ENCODE data around the gene ATP6V0B. TPM values are rescaled to one million over a fixed set of nuclear protein-coding genes. Genes with fewer than 3 reads are reported as not detected.

ATP6V0B gene
- polyA plus RNA-seq, 1 donor: 113 TPM

- Histone ChIP-seq H3K4me1 (ENCODE audit: control insufficient read depth, insufficient read depth, low read length) (peaks cover 49% of the 10 kb centered on the region), H3K27me3 (ENCODE audit: control insufficient read depth, insufficient read depth, low read length) (no peaks in the 10 kb centered on the region), H3K27ac (ENCODE audit: low read length) (no peak overlapping the region), H3K4me3 (ENCODE audit: low read length) (no peak overlapping the region), H3K9me3 (ENCODE audit: control insufficient read depth, low read depth, low read length) (no peaks in the 10 kb centered on the region), H3K36me3 (ENCODE audit: control insufficient read depth, insufficient read depth, low read length) (no peaks in the 10 kb centered on the region)
- no peak for DNase-seq
- WGBS (ENCODE audit: insufficient coverage, low lambda C conversion rate): no CpG with 5 or more reads among the region's 9 CpGs
Measured at GRCh38 chr1:43993206-43993914, 18.6 kb downstream of the ATP6V0B start.

- H3K36me3 ChIP-seq (ENCODE audit: control insufficient read depth, insufficient read depth, low read length): no peaks in the 10 kb centered on the region
- DNase-seq: no peak
- peaks cover 49% of the 10 kb centered on the region for H3K4me1 ChIP-seq (ENCODE audit: control insufficient read depth, insufficient read depth, low read length)
- 100% methylated on average over 1 of the region's 7 CpGs for WGBS (ENCODE audit: insufficient coverage, low lambda C conversion rate)
- no peaks in the 10 kb centered on the region for H3K27me3 ChIP-seq (ENCODE audit: control insufficient read depth, insufficient read depth, low read length)
- H3K9me3 ChIP-seq (ENCODE audit: control insufficient read depth, low read depth, low read length): no peaks in the 10 kb centered on the region
- H3K27ac ChIP-seq (ENCODE audit: low read length): no peak overlapping the region
- no peak overlapping the region for H3K4me3 ChIP-seq (ENCODE audit: low read length)
Measured at GRCh38 chr1:43994071-43994470, 19.3 kb downstream of the ATP6V0B start.

- peak; percentile 62 to 68 for DNase-seq
- H3K4me1 ChIP-seq (ENCODE audit: control insufficient read depth, insufficient read depth, low read length): peaks cover 49% of the 10 kb centered on the region
- no CpG with 5 or more reads among the region's 15 CpGs for WGBS (ENCODE audit: insufficient coverage, low lambda C conversion rate)
Measured at GRCh38 chr1:43994794-43995790, 20.3 kb downstream of the ATP6V0B start.

GRCh38 chr1:43995984-43996732, 21.4 kb downstream of the ATP6V0B start:
- peaks cover 40% of the 10 kb centered on the region for H3K4me1 ChIP-seq (ENCODE audit: control insufficient read depth, insufficient read depth, low read length)
- no peaks in the 10 kb centered on the region for H3K9me3 ChIP-seq (ENCODE audit: control insufficient read depth, low read depth, low read length)
- no peak overlapping the region for H3K4me3 ChIP-seq (ENCODE audit: low read length)
- DNase-seq: no peak
- peak overlapping the region; percentile 62 for H3K27ac ChIP-seq (ENCODE audit: low read length)
- 65% methylated on average over 4 of the region's 21 CpGs for whole genome bisulfite sequencing (ENCODE audit: insufficient coverage, low lambda C conversion rate)
- H3K27me3 ChIP-seq (ENCODE audit: control insufficient read depth, insufficient read depth, low read length): no peaks in the 10 kb centered on the region
- H3K36me3 ChIP-seq (ENCODE audit: control insufficient read depth, insufficient read depth, low read length): no peaks in the 10 kb centered on the region

More at GRCh38 chr1:43994794-43995790, 20.3 kb downstream of the ATP6V0B start:
- Histone ChIP-seq H3K27ac (ENCODE audit: low read length) (no peak overlapping the region), H3K36me3 (ENCODE audit: control insufficient read depth, insufficient read depth, low read length) (no peaks in the 10 kb centered on the region), H3K4me3 (ENCODE audit: low read length) (no peak overlapping the region), H3K27me3 (ENCODE audit: control insufficient read depth, insufficient read depth, low read length) (no peaks in the 10 kb centered on the region), H3K9me3 (ENCODE audit: control insufficient read depth, low read depth, low read length) (no peaks in the 10 kb centered on the region)

- Histone ChIP-seq H3K9me3 (ENCODE audit: control insufficient read depth, low read depth, low read length) (no peaks in the 10 kb centered on the region), H3K27ac (ENCODE audit: low read length) (peak overlapping the region; percentile 62), H3K27me3 (ENCODE audit: control insufficient read depth, insufficient read depth, low read length) (no peaks in the 10 kb centered on the region), H3K4me1 (ENCODE audit: control insufficient read depth, insufficient read depth, low read length) (peaks cover 38% of the 10 kb centered on the region), H3K4me3 (ENCODE audit: low read length) (no peak overlapping the region), H3K36me3 (ENCODE audit: control insufficient read depth, insufficient read depth, low read length) (no peaks in the 10 kb centered on the region)
- WGBS (ENCODE audit: insufficient coverage, low lambda C conversion rate): no CpG with 5 or more reads among the region's 6 CpGs
- DNase-seq: no peak
Measured at GRCh38 chr1:43996733-43997115, 22.0 kb downstream of the ATP6V0B start.

- WGBS (ENCODE audit: insufficient coverage, low lambda C conversion rate): no CpG with 5 or more reads among the region's 22 CpGs
- H3K27ac ChIP-seq (ENCODE audit: low read length): peak overlapping the region; percentile 62
- peaks cover 34% of the 10 kb centered on the region for H3K4me1 ChIP-seq (ENCODE audit: control insufficient read depth, insufficient read depth, low read length)
- DNase-seq: peak; percentile 69 to 76
- no peaks in the 10 kb centered on the region for H3K27me3 ChIP-seq (ENCODE audit: control insufficient read depth, insufficient read depth, low read length)
- H3K36me3 ChIP-seq (ENCODE audit: control insufficient read depth, insufficient read depth, low read length): no peaks in the 10 kb centered on the region
- peak overlapping the region; percentile 33 for H3K4me3 ChIP-seq (ENCODE audit: low read length)
- no peaks in the 10 kb centered on the region for H3K9me3 ChIP-seq (ENCODE audit: control insufficient read depth, low read depth, low read length)
Measured at GRCh38 chr1:43997295-43997999, 22.7 kb downstream of the ATP6V0B start.

- no peaks in the 10 kb centered on the region for H3K36me3 ChIP-seq (ENCODE audit: control insufficient read depth, insufficient read depth, low read length)
- no CpG with 5 or more reads among the region's 11 CpGs for WGBS (ENCODE audit: insufficient coverage, low lambda C conversion rate)
- no peak for DNase-seq
- H3K27me3 ChIP-seq (ENCODE audit: control insufficient read depth, insufficient read depth, low read length): no peaks in the 10 kb centered on the region
- H3K4me1 ChIP-seq (ENCODE audit: control insufficient read depth, insufficient read depth, low read length): peaks cover 30% of the 10 kb centered on the region
- peak overlapping the region; percentile 62 for H3K27ac ChIP-seq (ENCODE audit: low read length)
- H3K9me3 ChIP-seq (ENCODE audit: control insufficient read depth, low read depth, low read length): no peaks in the 10 kb centered on the region
- peak overlapping the region; percentile 33 for H3K4me3 ChIP-seq (ENCODE audit: low read length)
Measured at GRCh38 chr1:43998000-43998378, 23.2 kb downstream of the ATP6V0B start.

GRCh38 chr1:43999455-43999854, 24.7 kb downstream of the ATP6V0B start:
- no peak for DNase-seq
- no peaks in the 10 kb centered on the region for H3K27me3 ChIP-seq (ENCODE audit: control insufficient read depth, insufficient read depth, low read length)
- H3K36me3 ChIP-seq (ENCODE audit: control insufficient read depth, insufficient read depth, low read length): no peaks in the 10 kb centered on the region
- no peak overlapping the region for H3K27ac ChIP-seq (ENCODE audit: low read length)
- H3K9me3 ChIP-seq (ENCODE audit: control insufficient read depth, low read depth, low read length): no peaks in the 10 kb centered on the region
- H3K4me1 ChIP-seq (ENCODE audit: control insufficient read depth, insufficient read depth, low read length): peaks cover 30% of the 10 kb centered on the region
- H3K4me3 ChIP-seq (ENCODE audit: low read length): no peak overlapping the region
- WGBS (ENCODE audit: insufficient coverage, low lambda C conversion rate): no CpG with 5 or more reads among the region's 8 CpGs

- WGBS (ENCODE audit: insufficient coverage, low lambda C conversion rate): 100% methylated on average over 1 of the region's 8 CpGs
- DNase-seq: no peak
- Histone ChIP-seq H3K4me1 (ENCODE audit: control insufficient read depth, insufficient read depth, low read length) (peaks cover 24% of the 10 kb centered on the region), H3K27ac (ENCODE audit: low read length) (no peak overlapping the region), H3K4me3 (ENCODE audit: low read length) (no peak overlapping the region), H3K27me3 (ENCODE audit: control insufficient read depth, insufficient read depth, low read length) (no peaks in the 10 kb centered on the region), H3K36me3 (ENCODE audit: control insufficient read depth, insufficient read depth, low read length) (no peaks in the 10 kb centered on the region), H3K9me3 (ENCODE audit: control insufficient read depth, low read depth, low read length) (no peaks in the 10 kb centered on the region)
Measured at GRCh38 chr1:44000122-44000665, 25.4 kb downstream of the ATP6V0B start.
